ENCODE measurements around the gene RNF31.

Gene RNF31

GRCh38 chr14:24138396-24139271, 8.7 kb upstream of the RNF31 start:
- DNase-seq = no peak

- DNase-seq = no peak
These were observed 7.9 kb upstream of the RNF31 start for GRCh38 chr14:24139272-24139934.

GRCh38 chr14:24141097-24141880, 6.0 kb upstream of the RNF31 start, which contains the start of gene EMC9:
Gene EMC9 (minus strand): TSS chr14:24141591. CDS start chr14:24141304, 287 bp downstream.
- DNase-seq = peak; percentile 99

- no peak for DNase-seq
These were observed 3.8 kb upstream of the RNF31 start for GRCh38 chr14:24143511-24143910.

- DNase-seq = no peak
These were observed 2.8 kb upstream of the RNF31 start for GRCh38 chr14:24144451-24144850.

- no peak for DNase-seq
These were observed 2.1 kb upstream of the RNF31 start for GRCh38 chr14:24145219-24145618.

GRCh38 chr14:24145690-24146452, 1.4 kb upstream of the RNF31 start:
- DNase-seq = no peak

- peak; percentile 96 for DNase-seq
These were observed 783 bp upstream of the RNF31 start, which contains the start of gene PSME2 for GRCh38 chr14:24146453-24146977. Gene PSME2 (minus strand): TSS chr14:24146610. CDS start chr14:24146581, 29 bp downstream.

GRCh38 chr14:24147761-24148428, 597 bp downstream of the RNF31 start:
- DNase-seq = peak; percentile 33

- DNase-seq = no peak
These were observed 2.1 kb downstream of the RNF31 start for GRCh38 chr14:24149302-24149969.

- DNase-seq = no peak
These were observed 2.8 kb downstream of the RNF31 start for GRCh38 chr14:24150061-24150460.

- DNase-seq = no peak
These were observed 3.3 kb downstream of the RNF31 start for GRCh38 chr14:24150567-24150966.

- DNase-seq = no peak
These were observed 3.7 kb downstream of the RNF31 start for GRCh38 chr14:24150993-24151392.

- DNase-seq = no peak
These were observed 4.2 kb downstream of the RNF31 start for GRCh38 chr14:24151404-24152080.

- no peak for DNase-seq
These were observed 7.8 kb downstream of the RNF31 start for GRCh38 chr14:24155100-24155499.

- DNase-seq = no peak
These were observed 9.5 kb downstream of the RNF31 start for GRCh38 chr14:24156840-24157239.

GRCh38 chr14:24157331-24157730, 10.0 kb downstream of the RNF31 start:
- DNase-seq = no peak

- no peak for DNase-seq
These were observed 12.6 kb downstream of the RNF31 start for GRCh38 chr14:24159777-24160498.

- DNase-seq = no peak
These were observed 13.2 kb downstream of the RNF31 start for GRCh38 chr14:24160499-24160849.
